Measurements from ENCODE around the gene GLB1L3. TPM values are rescaled to one million over a fixed set of nuclear protein-coding genes. Genes with fewer than 3 reads are reported as not detected.
"Not testable (repeated sequence)": the region's sequence is repeated elsewhere in the genome, so short reads cannot be mapped to it uniquely, and the experiment has no call there.

GLB1L3 gene
- total and polyA plus RNA-seq, 2 donors from 2014 or later, result 0.06 to 0.17 TPM

- Histone ChIP-seq H3K4me1 (ENCODE audit: control insufficient read depth in 2 of 3, insufficient read depth in 2 of 3, low read depth in 1 of 3, low read length in 3 of 3) (peaks cover 3 to 10% (median 3%) of the 10 kb centered on the region in 3 donors), H3K9me3 (ENCODE audit: control insufficient read depth in 2 of 3, insufficient read depth in 1 of 3, low read length in 3 of 3) (no peaks in the 10 kb centered on the region), H3K36me3 (ENCODE audit: control insufficient read depth in 2 of 3, insufficient read depth in 3 of 3, low read length in 3 of 3) (peaks cover 0 to 33% (median 20%) of the 10 kb centered on the region in 3 donors), H3K27me3 (ENCODE audit: control insufficient read depth, insufficient read depth, low read length) (no peaks in the 10 kb centered on the region), H3K27ac (ENCODE audit: low read depth in 2 of 2, low read length in 2 of 2) (no peak overlapping the region), H3K9ac (ENCODE audit: low read length in 3 of 3) (no peak overlapping the region), H3K4me3 (ENCODE audit: low read length in 3 of 3) (peak overlapping the region in 2 of 3 donors; percentile 65 to 98)
- DNase-seq, result no peak
- intact Hi-C loops (cut with DNase I), result no loop called here
- TF ChIP-seq CTCF (IDR thresholded peaks at IDR 0.05; ENCODE audit: borderline replicate concordance, extremely low read depth, insufficient read depth), result no peak
- no peak for FAIRE-seq
Measured at GRCh38 chr11:134254433-134255183, 21.6 kb upstream of the GLB1L3 start.

- H3K4me1 ChIP-seq (ENCODE audit: control insufficient read depth in 2 of 3, insufficient read depth in 2 of 3, low read depth in 1 of 3, low read length in 3 of 3), result peaks cover 3 to 10% (median 3%) of the 10 kb centered on the region in 3 donors
- H3K9me3 ChIP-seq (ENCODE audit: control insufficient read depth in 2 of 3, insufficient read depth in 1 of 3, low read length in 3 of 3); H3K9ac ChIP-seq (ENCODE audit: low read length in 3 of 3); DNase-seq; H3K27ac ChIP-seq (ENCODE audit: low read depth in 2 of 2, low read length in 2 of 2); intact Hi-C loops (cut with DNase I); H3K4me3 ChIP-seq (ENCODE audit: low read length in 3 of 3); FAIRE-seq; H3K27me3 ChIP-seq (ENCODE audit: control insufficient read depth, insufficient read depth, low read length): not testable (repeated sequence)
- H3K36me3 ChIP-seq (ENCODE audit: control insufficient read depth in 2 of 3, insufficient read depth in 3 of 3, low read length in 3 of 3), result peaks cover 0 to 33% (median 18%) of the 10 kb centered on the region in 3 donors
Measured at GRCh38 chr11:134255184-134255561, 21.0 kb upstream of the GLB1L3 start.

- FAIRE-seq (no peak), DNase-seq (no peak)
- H3K9ac ChIP-seq (ENCODE audit: low read length in 3 of 3), result no peak overlapping the region
- intact Hi-C loops (cut with DNase I), result no loop called here
- H3K36me3 ChIP-seq (ENCODE audit: control insufficient read depth in 2 of 3, insufficient read depth in 3 of 3, low read length in 3 of 3), result peaks cover 0 to 39% (median 24%) of the 10 kb centered on the region in 3 donors
- H3K27me3 ChIP-seq (ENCODE audit: control insufficient read depth, insufficient read depth, low read length), result no peaks in the 10 kb centered on the region
- no peak overlapping the region for H3K4me3 ChIP-seq (ENCODE audit: low read length in 3 of 3)
- TF ChIP-seq CTCF (IDR thresholded peaks at IDR 0.05; ENCODE audit: borderline replicate concordance, extremely low read depth, insufficient read depth), result no peak
- no peak overlapping the region for H3K27ac ChIP-seq (ENCODE audit: low read depth in 2 of 2, low read length in 2 of 2)
- H3K9me3 ChIP-seq (ENCODE audit: control insufficient read depth in 2 of 3, insufficient read depth in 1 of 3, low read length in 3 of 3), result no peaks in the 10 kb centered on the region
- peaks cover 0 to 7% (median 0%) of the 10 kb centered on the region in 3 donors for H3K4me1 ChIP-seq (ENCODE audit: control insufficient read depth in 2 of 3, insufficient read depth in 2 of 3, low read depth in 1 of 3, low read length in 3 of 3)
Measured at GRCh38 chr11:134257101-134257500, 19.1 kb upstream of the GLB1L3 start.

- Histone ChIP-seq H3K4me1 (ENCODE audit: control insufficient read depth in 2 of 3, insufficient read depth in 2 of 3, low read depth in 1 of 3, low read length in 3 of 3) (peaks cover 0 to 3% (median 0%) of the 10 kb centered on the region in 3 donors), H3K36me3 (ENCODE audit: control insufficient read depth in 2 of 3, insufficient read depth in 3 of 3, low read length in 3 of 3) (peaks cover 0 to 48% (median 28%) of the 10 kb centered on the region in 3 donors), H3K9me3 (ENCODE audit: control insufficient read depth in 2 of 3, insufficient read depth in 1 of 3, low read length in 3 of 3) (no peaks in the 10 kb centered on the region), H3K27ac (ENCODE audit: low read depth in 2 of 2, low read length in 2 of 2) (no peak overlapping the region), H3K9ac (ENCODE audit: low read length in 3 of 3) (no peak overlapping the region), H3K27me3 (ENCODE audit: control insufficient read depth, insufficient read depth, low read length) (no peaks in the 10 kb centered on the region), H3K4me3 (ENCODE audit: low read length in 3 of 3) (no peak overlapping the region)
- no peak for TF ChIP-seq CTCF (IDR thresholded peaks at IDR 0.05; ENCODE audit: borderline replicate concordance, extremely low read depth, insufficient read depth)
- FAIRE-seq (no peak), DNase-seq (no peak)
- intact Hi-C loops (cut with DNase I), result no loop called here
Measured at GRCh38 chr11:134258577-134258976, 17.6 kb upstream of the GLB1L3 start.

Data from kidney (tissue), 14 donors.